Smooth muscle cell (in vitro differentiated cells): ENCODE results near the gene GPATCH8. TPM values are rescaled to one million over a fixed set of nuclear protein-coding genes. Genes with fewer than 3 reads are reported as not detected.
A peak's percentile ranks its signal among the peaks of the same experiment; 100 is the strongest.

Source experiments
- DNase-seq: peaks from one replicate; lab custom pipeline; 2025; ENCODE audit not compliant: unreplicated experiment; lab: John Stamatoyannopoulos, UW
- H2AFZ ChIP-seq: fragments of 200-600 bp; sonication (generic); 2 replicates; pipeline ENCODE4 v1.6.0; 2016; ENCODE audit warnings: antibody characterized with exemption, low read depth, mild to moderate bottlenecking
- H3F3A ChIP-seq: fragments of 200-600 bp; sonication (generic); 2 replicates; pipeline ENCODE4 v1.6.0; 2017; ENCODE audit warnings: antibody characterized with exemption, low read depth
- H3K27ac ChIP-seq: fragments of 200-600 bp; sonication (generic); 2 replicates; pipeline ENCODE4 v1.5.1; 2016; ENCODE audit warnings: low read depth, mild to moderate bottlenecking
- H3K27me3 ChIP-seq: fragments of 200-600 bp; sonication (generic); 2 replicates; pipeline ENCODE4 v1.6.1; 2016; ENCODE audit warnings: low read depth, mild to moderate bottlenecking
- H3K36me3 ChIP-seq: fragments of 200-600 bp; sonication (generic); 2 replicates; pipeline ENCODE4 v1.5.1; 2016; ENCODE audit warnings: low read depth
- H3K4me1 ChIP-seq: fragments of 200-600 bp; sonication (generic); 2 replicates; pipeline ENCODE4 v1.5.1; 2016; ENCODE audit warnings: low read depth
- H3K4me2 ChIP-seq: fragments of 200-600 bp; sonication (generic); 2 replicates; pipeline ENCODE4 v1.6.0; 2016; ENCODE audit warnings: mild to moderate bottlenecking
- H3K4me3 ChIP-seq: fragments of 200-600 bp; sonication (generic); 2 replicates; pipeline ENCODE4 v1.5.1; 2016; ENCODE audit warnings: mild to moderate bottlenecking
- H3K79me2 ChIP-seq: fragments of 200-600 bp; sonication (generic); 2 replicates; pipeline ENCODE4 v1.6.0; 2016; ENCODE audit warnings: low read depth, mild to moderate bottlenecking
- H3K9ac ChIP-seq: fragments of 200-600 bp; sonication (generic); 2 replicates; pipeline ENCODE4 v1.6.0; 2016; ENCODE audit warnings: low read depth
- H3K9me3 ChIP-seq: fragments of 200-600 bp; sonication (generic); replicated peaks from 2 replicates; pipeline ENCODE4 v1.5.1; 2016; ENCODE audit warnings: low read depth
- H4K20me1 ChIP-seq: fragments of 200-600 bp; sonication (generic); 2 replicates; pipeline ENCODE4 v1.6.0; 2016; ENCODE audit warnings: low read depth
- WGBS: methylation state at CpG from one replicate; pipeline ENCODE4 v1.1.7; 2016; ENCODE audit warnings: low lambda C conversion rate; 5-methylcytosine and 5-hydroxymethylcytosine counted together
- polyA plus RNA-seq: library from polyadenylated mRNA; unstranded; fragments of >200 nt; fragmentation: Nextera tagmentation; extraction: Ambion mirVana; gene quantifications from 2 replicates; pipeline ENCODE4 v1.2.1, GENCODE V29; 2016
- total RNA-seq: library from RNA; depleted of rRNA; stranded (reverse); fragments of >200 nt; gene quantifications from 2 replicates; pipeline ENCODE4 v1.2.3, GENCODE V29; 2014
- TF ChIP-seq, protein P1 (sequence below): fragments of 200-600 bp; sonication (generic); IDR thresholded peaks from 2 replicates; pipeline ENCODE4 v1.5.1; 2017; ENCODE audit warnings: borderline replicate concordance, mild to moderate bottlenecking, antibody characterized with exemption; ENCODE audit not compliant: insufficient read depth, poor library complexity, severe bottlenecking

The GPATCH8 gene
- total and polyA plus RNA-seq, 2 experiments from 2014 or later: 17.6 to 25.0 TPM

DNA sequence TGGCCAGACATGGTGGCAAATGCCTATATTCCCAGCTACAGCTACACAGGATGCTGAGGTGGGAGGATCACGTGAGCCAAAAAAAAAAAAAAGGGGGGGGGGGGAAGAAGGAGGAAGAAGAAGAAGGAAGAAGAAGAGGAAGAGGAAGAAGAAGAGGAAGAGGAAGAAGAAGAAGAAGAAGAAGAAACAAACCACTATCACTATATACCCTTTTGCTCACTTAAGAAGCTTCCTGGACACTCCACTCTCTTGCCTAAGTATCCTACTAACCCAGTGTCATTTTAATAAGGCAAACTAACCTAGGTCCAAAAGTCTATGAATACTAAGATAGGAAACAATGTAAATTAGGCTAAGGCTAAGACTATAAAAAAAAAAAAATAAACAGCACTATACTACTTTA is 54.8 kb downstream of the GPATCH8 start:
- peaks cover 4% of the 10 kb centered on the region for H3F3A ChIP-seq
- 88% methylated on average over 1 of the region's 1 CpG for WGBS
- DNase-seq: no peak
- TF ChIP-seq, protein P1, sequence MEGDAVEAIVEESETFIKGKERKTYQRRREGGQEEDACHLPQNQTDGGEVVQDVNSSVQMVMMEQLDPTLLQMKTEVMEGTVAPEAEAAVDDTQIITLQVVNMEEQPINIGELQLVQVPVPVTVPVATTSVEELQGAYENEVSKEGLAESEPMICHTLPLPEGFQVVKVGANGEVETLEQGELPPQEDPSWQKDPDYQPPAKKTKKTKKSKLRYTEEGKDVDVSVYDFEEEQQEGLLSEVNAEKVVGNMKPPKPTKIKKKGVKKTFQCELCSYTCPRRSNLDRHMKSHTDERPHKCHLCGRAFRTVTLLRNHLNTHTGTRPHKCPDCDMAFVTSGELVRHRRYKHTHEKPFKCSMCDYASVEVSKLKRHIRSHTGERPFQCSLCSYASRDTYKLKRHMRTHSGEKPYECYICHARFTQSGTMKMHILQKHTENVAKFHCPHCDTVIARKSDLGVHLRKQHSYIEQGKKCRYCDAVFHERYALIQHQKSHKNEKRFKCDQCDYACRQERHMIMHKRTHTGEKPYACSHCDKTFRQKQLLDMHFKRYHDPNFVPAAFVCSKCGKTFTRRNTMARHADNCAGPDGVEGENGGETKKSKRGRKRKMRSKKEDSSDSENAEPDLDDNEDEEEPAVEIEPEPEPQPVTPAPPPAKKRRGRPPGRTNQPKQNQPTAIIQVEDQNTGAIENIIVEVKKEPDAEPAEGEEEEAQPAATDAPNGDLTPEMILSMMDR: no peak
- H3K9ac ChIP-seq: no peak overlapping the region
- H3K4me1 ChIP-seq: peaks cover 9% of the 10 kb centered on the region
- H3K4me3 ChIP-seq: no peak overlapping the region
- H3K27ac ChIP-seq: no peak overlapping the region
- no peak overlapping the region for H3K4me2 ChIP-seq
- no peak overlapping the region for H2AFZ ChIP-seq
- H3K27me3 ChIP-seq: no peaks in the 10 kb centered on the region
- H4K20me1 ChIP-seq: peaks cover 83% of the 10 kb centered on the region
- H3K36me3 ChIP-seq: no peaks in the 10 kb centered on the region
- H3K9me3 ChIP-seq: no peaks in the 10 kb centered on the region
- H3K79me2 ChIP-seq: peaks cover 25% of the 10 kb centered on the region

DNA sequence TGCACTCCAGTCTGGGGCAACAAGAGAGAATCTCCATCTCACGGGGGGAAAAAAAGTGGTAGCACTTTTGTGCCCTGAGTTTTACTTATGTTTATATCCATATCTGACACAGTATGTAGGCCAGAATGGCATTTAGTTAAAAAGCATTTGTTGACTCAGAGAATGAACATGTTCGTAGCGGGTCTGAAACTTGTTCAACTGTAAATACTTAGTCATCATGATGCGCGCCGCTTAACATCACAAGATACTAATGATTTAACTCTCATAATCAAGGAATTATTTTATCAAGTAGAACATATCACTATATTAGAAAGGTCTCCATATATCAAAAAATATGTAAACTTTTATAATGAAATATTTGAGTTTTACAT is 58.5 kb downstream of the GPATCH8 start:
- WGBS: 55% methylated on average over 6 of the region's 6 CpGs
- H3K9me3 ChIP-seq: no peaks in the 10 kb centered on the region
- no peak overlapping the region for H2AFZ ChIP-seq
- H3K9ac ChIP-seq: peak overlapping the region; percentile 20
- H3K36me3 ChIP-seq: no peaks in the 10 kb centered on the region
- H3K4me3 ChIP-seq: no peak overlapping the region
- peak overlapping the region; percentile 53 for H3K4me2 ChIP-seq
- no peaks in the 10 kb centered on the region for H3K27me3 ChIP-seq
- TF ChIP-seq, protein P1: no peak
- peaks cover 45% of the 10 kb centered on the region for H3K79me2 ChIP-seq
- no peak for DNase-seq
- H3K27ac ChIP-seq: peak overlapping the region; percentile 89
- H3K4me1 ChIP-seq: peaks cover 9% of the 10 kb centered on the region
- H3F3A ChIP-seq: peaks cover 4% of the 10 kb centered on the region
- H4K20me1 ChIP-seq: peaks cover 86% of the 10 kb centered on the region

DNA sequence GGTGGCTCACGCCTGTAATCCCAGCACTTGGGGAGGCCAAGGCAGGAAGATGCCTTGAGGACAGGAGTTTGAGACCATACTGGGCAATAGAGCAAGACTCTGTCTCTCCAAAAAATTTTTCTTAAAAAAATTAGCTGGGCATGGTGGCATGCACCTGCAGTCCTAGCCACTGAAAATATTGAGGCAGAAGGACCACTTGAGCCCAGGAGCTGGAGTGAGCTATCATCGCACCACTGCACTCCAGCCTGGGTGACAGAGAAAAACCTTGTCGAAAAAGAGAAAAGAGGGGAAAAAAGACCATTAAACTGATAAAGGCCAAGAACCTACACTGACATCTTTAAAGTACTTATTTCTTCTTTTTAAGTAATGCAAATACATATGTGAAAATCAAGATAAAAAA is 60.4 kb downstream of the GPATCH8 start:
- H3K36me3 ChIP-seq: no peaks in the 10 kb centered on the region
- peaks cover 4% of the 10 kb centered on the region for H3F3A ChIP-seq
- H3K9ac ChIP-seq: no peak overlapping the region
- peaks cover 13% of the 10 kb centered on the region for H3K4me1 ChIP-seq
- no peak overlapping the region for H2AFZ ChIP-seq
- H3K4me3 ChIP-seq: no peak overlapping the region
- H3K9me3 ChIP-seq: no peaks in the 10 kb centered on the region
- H3K79me2 ChIP-seq: peaks cover 58% of the 10 kb centered on the region
- DNase-seq: no peak
- H3K4me2 ChIP-seq: no peak overlapping the region
- TF ChIP-seq, protein P1: no peak
- H4K20me1 ChIP-seq: peaks cover 94% of the 10 kb centered on the region
- WGBS: 87% methylated on average over 3 of the region's 3 CpGs
- H3K27ac ChIP-seq: no peak overlapping the region
- no peaks in the 10 kb centered on the region for H3K27me3 ChIP-seq

DNA sequence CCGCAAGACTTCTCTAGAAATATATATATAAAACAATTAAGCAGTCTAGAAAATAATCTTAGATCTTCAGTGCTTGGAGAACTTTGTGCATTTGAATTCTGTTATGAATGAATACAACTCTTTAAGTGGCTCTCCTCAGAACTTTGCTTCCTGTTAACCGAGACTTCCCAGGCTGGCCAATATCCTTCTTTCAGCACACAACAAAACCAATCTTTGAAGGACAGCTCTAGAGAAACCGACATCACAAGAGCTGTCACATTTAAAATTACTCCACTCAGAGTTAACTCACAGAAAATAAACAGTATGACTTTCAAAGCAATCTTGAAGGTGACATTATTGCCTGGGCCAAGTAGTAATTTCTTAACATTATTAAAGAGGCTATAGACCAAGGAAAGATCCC is 64.0 kb downstream of the GPATCH8 start:
- Histone ChIP-seq H3K27me3 (no peaks in the 10 kb centered on the region), H3F3A (no peaks in the 10 kb centered on the region), H3K27ac (no peak overlapping the region), H4K20me1 (peaks cover 76% of the 10 kb centered on the region), H3K9me3 (no peaks in the 10 kb centered on the region), H2AFZ (no peak overlapping the region), H3K4me2 (no peak overlapping the region), H3K79me2 (peaks cover 60% of the 10 kb centered on the region), H3K9ac (no peak overlapping the region), H3K36me3 (peaks cover 5% of the 10 kb centered on the region), H3K4me3 (no peak overlapping the region), H3K4me1 (peaks cover 4% of the 10 kb centered on the region)
- TF ChIP-seq, protein P1: no peak
- 87% methylated on average over 3 of the region's 3 CpGs for WGBS
- no peak for DNase-seq
